ENCODE measurements around the gene WT1.

The WT1 gene

GRCh38 chr11:32469791-32470190, 34.5 kb upstream of the WT1 start:
- H2AFZ ChIP-seq (ENCODE audit: low read depth, low read length) = peak overlapping the region; percentile 51; the same call in 1 of the 2 replicates
- TF ChIP-seq CTCF (IDR thresholded peaks at IDR 0.05; ENCODE audit: borderline replicate concordance, extremely low read depth, low read length, poor library complexity, severe bottlenecking) (no peak), EZH2 (IDR thresholded peaks at IDR 0.05; ENCODE audit: borderline replicate concordance, low read depth, low read length, severe bottlenecking) (no peak)
- H3K4me3 ChIP-seq (ENCODE audit: low read depth in 1 of 2, low read length in 2 of 2) = no peak overlapping the region
- ATAC-seq (ENCODE audit: insufficient read depth, low read depth) = 0 out of 3 replicates have a peak, but pooled peaks have one; percentile 13
- peak overlapping the region; percentile 45; the same call in 1 of the 2 replicates for H3K27ac ChIP-seq (ENCODE audit: low read length)
- H3K4me1 ChIP-seq (ENCODE audit: insufficient read depth, low read length) = peaks cover 20% of the 10 kb centered on the region
- no peak overlapping the region for H3K9ac ChIP-seq (ENCODE audit: low read depth, low read length)
- no peaks in the 10 kb centered on the region for H3K27me3 ChIP-seq (ENCODE audit: insufficient read depth, low read length, poor library complexity)
- H4K20me1 ChIP-seq (ENCODE audit: insufficient read depth, low read length) = no peaks in the 10 kb centered on the region
- no peaks in the 10 kb centered on the region for H3K9me3 ChIP-seq (ENCODE audit: insufficient read depth, low read length, severe bottlenecking)
- no peak for DNase-seq
- no peaks in the 10 kb centered on the region for H3K36me3 ChIP-seq (ENCODE audit: insufficient read depth, low read length)
- H3K4me2 ChIP-seq (ENCODE audit: insufficient read depth, low read length) = no peak overlapping the region
- no peaks in the 10 kb centered on the region for H3K79me2 ChIP-seq (ENCODE audit: insufficient read depth, low read length)

GRCh38 chr11:32466279-32466915, 31.1 kb upstream of the WT1 start:
- H3K27ac ChIP-seq (ENCODE audit: low read length) = no peak overlapping the region
- no peaks in the 10 kb centered on the region for H3K36me3 ChIP-seq (ENCODE audit: insufficient read depth, low read length)
- H2AFZ ChIP-seq (ENCODE audit: low read depth, low read length) = no peak overlapping the region
- H3K4me2 ChIP-seq (ENCODE audit: insufficient read depth, low read length) = no peak overlapping the region
- TF ChIP-seq CTCF (IDR thresholded peaks at IDR 0.05; ENCODE audit: borderline replicate concordance, extremely low read depth, low read length, poor library complexity, severe bottlenecking) (no peak), EZH2 (IDR thresholded peaks at IDR 0.05; ENCODE audit: borderline replicate concordance, low read depth, low read length, severe bottlenecking) (no peak)
- DNase-seq (no peak), ATAC-seq (ENCODE audit: insufficient read depth, low read depth) (no peak)
- no peaks in the 10 kb centered on the region for H4K20me1 ChIP-seq (ENCODE audit: insufficient read depth, low read length)
- H3K4me3 ChIP-seq (ENCODE audit: low read depth in 1 of 2, low read length in 2 of 2) = no peak overlapping the region
- no peaks in the 10 kb centered on the region for H3K9me3 ChIP-seq (ENCODE audit: insufficient read depth, low read length, severe bottlenecking)
- no peaks in the 10 kb centered on the region for H3K79me2 ChIP-seq (ENCODE audit: insufficient read depth, low read length)
- no peaks in the 10 kb centered on the region for H3K27me3 ChIP-seq (ENCODE audit: insufficient read depth, low read length, poor library complexity)
- no peak overlapping the region for H3K9ac ChIP-seq (ENCODE audit: low read depth, low read length)
- H3K4me1 ChIP-seq (ENCODE audit: insufficient read depth, low read length) = peaks cover 13% of the 10 kb centered on the region

- Histone ChIP-seq H3K79me2 (ENCODE audit: insufficient read depth, low read length) (no peaks in the 10 kb centered on the region), H3K27me3 (ENCODE audit: insufficient read depth, low read length, poor library complexity) (no peaks in the 10 kb centered on the region), H3K9ac (ENCODE audit: low read depth, low read length) (no peak overlapping the region), H2AFZ (ENCODE audit: low read depth, low read length) (peak overlapping the region; percentile 1; the same call in 1 of the 2 replicates), H3K36me3 (ENCODE audit: insufficient read depth, low read length) (no peaks in the 10 kb centered on the region), H3K4me1 (ENCODE audit: insufficient read depth, low read length) (peaks cover 8% of the 10 kb centered on the region), H3K4me2 (ENCODE audit: insufficient read depth, low read length) (no peak overlapping the region), H4K20me1 (ENCODE audit: insufficient read depth, low read length) (no peaks in the 10 kb centered on the region), H3K4me3 (ENCODE audit: low read depth in 1 of 2, low read length in 2 of 2) (no peak overlapping the region), H3K27ac (ENCODE audit: low read length) (no peak overlapping the region), H3K9me3 (ENCODE audit: insufficient read depth, low read length, severe bottlenecking) (no peaks in the 10 kb centered on the region)
- ATAC-seq (ENCODE audit: insufficient read depth, low read depth) (no peak), DNase-seq (no peak)
- TF ChIP-seq CTCF (IDR thresholded peaks at IDR 0.05; ENCODE audit: borderline replicate concordance, extremely low read depth, low read length, poor library complexity, severe bottlenecking) (no peak), EZH2 (IDR thresholded peaks at IDR 0.05; ENCODE audit: borderline replicate concordance, low read depth, low read length, severe bottlenecking) (no peak)
Measured at GRCh38 chr11:32464078-32464477, 28.7 kb upstream of the WT1 start.

Measured in DND-41 (cell line).